Endodermal cell (in vitro differentiated cells): ENCODE measurements around the gene AUTS2. TPM values are rescaled to one million over a fixed set of nuclear protein-coding genes. Genes with fewer than 3 reads are reported as not detected.

Experiments
- DNase-seq: peaks from one replicate; pipeline ENCODE4 v3.0.0-alpha.2; 2017
- H3K27ac ChIP-seq: 2 replicates; pipeline ENCODE4 v1.5.1; 2013; ENCODE audit warnings: mild to moderate bottlenecking, low read depth, low read length, moderate library complexity
- H3K27me3 ChIP-seq: 2 replicates; pipeline ENCODE4 v1.6.1; 2013; ENCODE audit warnings: mild to moderate bottlenecking, low read length, moderate library complexity; ENCODE audit not compliant: insufficient read depth, control insufficient read depth, poor library complexity, severe bottlenecking
- H3K36me3 ChIP-seq: 2 replicates; pipeline ENCODE4 v1.7.0; 2013; ENCODE audit warnings: mild to moderate bottlenecking, low read length, moderate library complexity; ENCODE audit not compliant: control insufficient read depth, insufficient read depth
- H3K4me1 ChIP-seq: one replicate; pipeline ENCODE4 v1.7.0; 2013; ENCODE audit warnings: low read length; ENCODE audit not compliant: control insufficient read depth, insufficient read depth
- H3K4me3 ChIP-seq: 2 replicates; pipeline ENCODE4 v1.5.1; 2013; ENCODE audit warnings: mild to moderate bottlenecking, low read length, moderate library complexity
- H3K9ac ChIP-seq: 2 replicates; pipeline ENCODE4 v1.6.1; 2013; ENCODE audit warnings: mild to moderate bottlenecking, low read length, moderate library complexity; ENCODE audit not compliant: poor library complexity, severe bottlenecking; ENCODE audit errors: extremely low read depth
- H3K9me3 ChIP-seq: 2 replicates; pipeline ENCODE4 v1.6.1; 2013; ENCODE audit warnings: mild to moderate bottlenecking, low read length, moderate library complexity; ENCODE audit not compliant: control insufficient read depth
- H3K27ac Mint-ChIP-seq: 2 replicates; pipeline ENCODE4 v1.8.0; 2020; ENCODE audit warnings: mixed read lengths
- H3K27me3 Mint-ChIP-seq: 2 replicates; pipeline ENCODE4 v1.8.0; 2021; ENCODE audit warnings: mild to moderate bottlenecking, mixed read lengths; ENCODE audit not compliant: insufficient read depth
- H3K36me3 Mint-ChIP-seq: 2 replicates; pipeline ENCODE4 v1.8.0; 2020; ENCODE audit warnings: low read depth, mixed read lengths
- H3K4me1 Mint-ChIP-seq: 2 replicates; pipeline ENCODE4 v1.8.0; 2020; ENCODE audit warnings: mixed read lengths
- H3K4me3 Mint-ChIP-seq: 2 replicates; pipeline ENCODE4 v1.8.0; 2020; ENCODE audit warnings: mild to moderate bottlenecking, moderate library complexity, mixed read lengths
- H3K9me3 Mint-ChIP-seq: 2 replicates; pipeline ENCODE4 v1.8.0; 2020; ENCODE audit warnings: mild to moderate bottlenecking, mixed read lengths
- CTCF ChIP-seq: fragments of 200-600 bp; sonication (generic); conservative IDR thresholded peaks from 2 replicates; pipeline ENCODE4 v1.5.0; 2021; ENCODE audit warnings: antibody characterized with exemption, mild to moderate bottlenecking
- WGBS, 2 experiments: methylation state at CpG; one replicate each; pipeline versions ENCODE4 v1.1.5 to v1.1.7; 2013; ENCODE audit warnings: missing lambda C conversion rate in 2 of 2, mixed read lengths in 1 of 2; ENCODE audit not compliant: insufficient coverage in 1 of 2, insufficient read length in 1 of 2; 5-methylcytosine and 5-hydroxymethylcytosine counted together
- total RNA-seq, 2 donors: library from RNA; stranded (reverse); fragmentation: NEBNext Ultra II Directional in 1 of 2; extraction: Animal tissue kit (Norgen Biotek cat#: 25700) in 1 of 2; gene quantifications; 2 replicates in 1 of 2; 3 replicates in 1 of 2; pipeline ENCODE4 v1.2.1, GENCODE V29; 2021

The AUTS2 gene
- total RNA-seq, 2 donors from 2014 or later = 76.8 to 106 TPM

- 94 to 100% methylated on average over 3 to 6 of the region's 6 CpGs for WGBS, 2 experiments
- Histone ChIP-seq H3K4me1 (no peaks in the 10 kb centered on the region), H3K27ac (no peak overlapping the region), H3K9me3 (no peaks in the 10 kb centered on the region), H3K9ac (no peak overlapping the region), H3K4me3 (no peak overlapping the region), H3K36me3 (peaks cover 94% of the 10 kb centered on the region), H3K27me3 (no peaks in the 10 kb centered on the region)
- Mint-ChIP-seq H3K27me3 (no peaks in the 10 kb centered on the region), H3K9me3 (no peaks in the 10 kb centered on the region), H3K4me1 (no peaks in the 10 kb centered on the region), H3K4me3 (no peak overlapping the region), H3K36me3 (peaks cover 88% of the 10 kb centered on the region), H3K27ac (no peak overlapping the region)
- no peak for TF ChIP-seq CTCF
- peak; percentile 17 for DNase-seq
Measured at GRCh38 chr7:70786076-70786475, 1187.8 kb downstream of the AUTS2 start.

GRCh38 chr7:70787286-70787685 is 1189.0 kb downstream of the AUTS2 start:
- peak; percentile 22 for DNase-seq
- H3K9me3 ChIP-seq = no peaks in the 10 kb centered on the region
- no peak overlapping the region for H3K4me3 ChIP-seq
- H3K27ac ChIP-seq = no peak overlapping the region
- Mint-ChIP-seq H3K36me3 (peaks cover 87% of the 10 kb centered on the region), H3K27ac (no peak overlapping the region), H3K27me3 (no peaks in the 10 kb centered on the region), H3K9me3 (no peaks in the 10 kb centered on the region), H3K4me1 (no peaks in the 10 kb centered on the region), H3K4me3 (no peak overlapping the region)
- H3K9ac ChIP-seq = no peak overlapping the region
- 92% methylated on average over 25 of the region's 25 CpGs for WGBS, 2 experiments
- no peaks in the 10 kb centered on the region for H3K27me3 ChIP-seq
- no peaks in the 10 kb centered on the region for H3K4me1 ChIP-seq
- no peak for TF ChIP-seq CTCF
- peaks cover 94% of the 10 kb centered on the region for H3K36me3 ChIP-seq

- WGBS, 2 experiments = 94 to 100% methylated on average over 8 of the region's 8 CpGs
- no peak for DNase-seq
- Histone ChIP-seq H3K27ac (no peak overlapping the region), H3K9ac (no peak overlapping the region), H3K27me3 (no peaks in the 10 kb centered on the region), H3K4me3 (no peak overlapping the region), H3K9me3 (no peaks in the 10 kb centered on the region), H3K4me1 (no peaks in the 10 kb centered on the region), H3K36me3 (peaks cover 94% of the 10 kb centered on the region)
- TF ChIP-seq CTCF = no peak
- Mint-ChIP-seq H3K36me3 (peaks cover 87% of the 10 kb centered on the region), H3K9me3 (no peaks in the 10 kb centered on the region), H3K27me3 (no peaks in the 10 kb centered on the region), H3K4me3 (no peak overlapping the region), H3K4me1 (no peaks in the 10 kb centered on the region), H3K27ac (no peak overlapping the region)
Measured at GRCh38 chr7:70787771-70788170, 1189.5 kb downstream of the AUTS2 start.
